B cell (primary cell): Measurements from ENCODE around the gene CFAP251. TPM values are rescaled to one million over a fixed set of nuclear protein-coding genes. Genes with fewer than 3 reads are reported as not detected.
A peak's percentile ranks its signal among the peaks of the same experiment; 100 is the strongest.

Experiments
- ATAC-seq: fragments of 200-7000 bp; cut with Tn5 transposase; one replicate; pipeline ENCODE4 v1.10.0; 2021; ENCODE audit warnings: low read depth, mild to moderate bottlenecking, moderate number of reproducible peaks, moderate library complexity
- CTCF ChIA-PET: fragments of 350-600 bp; sonication (Branson Sonifier 250); formaldehyde crosslinking; loops from one replicate; lab custom pipeline; 2021; ENCODE audit warnings: antibody characterized with exemption, inconsistent platforms; lab: Charles Lee
- POLR2A ChIA-PET: fragments of 350-600 bp; sonication (Branson Sonifier 250); formaldehyde crosslinking; loops from one replicate; lab custom pipeline; 2021; ENCODE audit warnings: antibody characterized with exemption; lab: Charles Lee
- DNase-seq: peaks from one replicate; pipeline ENCODE4 v3.0.0; 2013
- H2AFZ ChIP-seq: 2 replicates; pipeline ENCODE4 v1.6.1; 2012; ENCODE audit warnings: mild to moderate bottlenecking, low read depth, low read length; ENCODE audit not compliant: insufficient read depth, poor library complexity, severe bottlenecking
- H3K27ac ChIP-seq, 2 donors: 1 replicate in 1 of 2; 2 replicates in 1 of 2; pipeline ENCODE4 v1.5.1; 2012 to 2013; ENCODE audit warnings: low read length in 2 of 2, mild to moderate bottlenecking in 2 of 2, moderate library complexity in 1 of 2
- H3K27me3 ChIP-seq, 4 experiments: fragments of 200-600 bp in 1 of 4; sonication (generic) in 1 of 4; replicated peaks in 1 of 4; 1 replicate in 2 of 4; 2 replicates in 2 of 4; pipeline versions ENCODE4 v1.6.1 to v1.7.0; 2013 to 2016; ENCODE audit warnings: low read length in 3 of 4, mild to moderate bottlenecking in 2 of 4, mixed read lengths in 1 of 4, moderate library complexity in 1 of 4; ENCODE audit not compliant: insufficient read depth in 4 of 4, control insufficient read depth in 3 of 4; ENCODE audit errors: control extremely low read depth in 1 of 4
- H3K36me3 ChIP-seq, 2 experiments: replicated peaks in 1 of 2; 1 replicate in 1 of 2; 2 replicates in 1 of 2; pipeline versions ENCODE4 v1.6.1 to v1.7.1; 2013; ENCODE audit warnings: low read length in 1 of 2; ENCODE audit not compliant: insufficient read depth in 2 of 2, control insufficient read depth in 1 of 2; ENCODE audit errors: control extremely low read depth in 1 of 2, extremely low read depth in 1 of 2
- H3K4me1 ChIP-seq, 2 donors: fragments of 200-600 bp in 1 of 2; sonication (generic) in 1 of 2; 1 replicate in 1 of 2; 2 replicates in 1 of 2; pipeline versions ENCODE4 v1.5.1 to v1.6.1; 2013 to 2017; ENCODE audit warnings: low read length in 2 of 2; ENCODE audit not compliant: control insufficient read depth in 2 of 2, insufficient read depth in 2 of 2
- H3K4me2 ChIP-seq: replicated peaks from 2 replicates; pipeline ENCODE3; 2012; ENCODE audit warnings: mild to moderate bottlenecking, low read depth, low read length; ENCODE audit not compliant: poor library complexity, severe bottlenecking
- H3K4me3 ChIP-seq, 5 experiments: fragments of 200-600 bp in 1 of 5; sonication (generic) in 1 of 5; 1 replicate in 3 of 5; 2 replicates in 2 of 5; pipeline versions ENCODE4 v1.5.1 to v1.7.0; 2011 to 2016; ENCODE audit warnings: low read length in 4 of 5, mild to moderate bottlenecking in 4 of 5, low read depth in 2 of 5, control low read depth in 1 of 5, moderate library complexity in 1 of 5; ENCODE audit not compliant: insufficient read depth in 1 of 5; ENCODE audit errors: control extremely low read depth in 1 of 5, extremely low read depth in 1 of 5
- H3K79me2 ChIP-seq: fragments of 200-600 bp; sonication (generic); one replicate; pipeline ENCODE4 v1.6.0; 2016; ENCODE audit warnings: low read length; ENCODE audit not compliant: control insufficient read depth, insufficient read depth
- H3K9ac ChIP-seq: fragments of 200-600 bp; sonication (generic); 2 replicates; pipeline ENCODE4 v1.6.1; 2017; ENCODE audit warnings: mild to moderate bottlenecking, low read length, moderate library complexity
- H3K9me3 ChIP-seq, 3 donors: one replicate each; pipeline versions ENCODE4 v1.6.1 to v1.7.1; 2013; ENCODE audit warnings: low read length in 2 of 3; ENCODE audit not compliant: control insufficient read depth in 2 of 3, insufficient read depth in 1 of 3; ENCODE audit errors: control extremely low read depth in 1 of 3
- H4K20me1 ChIP-seq: 2 replicates; pipeline ENCODE4 v1.6.0; 2012; ENCODE audit warnings: mild to moderate bottlenecking, low read length; ENCODE audit not compliant: insufficient read depth, control insufficient read depth, poor library complexity, severe bottlenecking
- H3K27ac Mint-ChIP-seq: one replicate; pipeline ENCODE4 v1.8.0; 2021; ENCODE audit warnings: mixed read lengths
- H3K27me3 Mint-ChIP-seq: one replicate; pipeline ENCODE4 v1.8.0; 2021; ENCODE audit warnings: mixed read lengths
- H3K4me1 Mint-ChIP-seq: one replicate; pipeline ENCODE4 v1.8.0; 2021; ENCODE audit warnings: mixed read lengths
- H3K4me3 Mint-ChIP-seq: one replicate; pipeline ENCODE4 v1.8.0; 2021; ENCODE audit warnings: mixed read lengths
- H3K9me3 Mint-ChIP-seq: one replicate; pipeline ENCODE4 v1.8.0; 2022; ENCODE audit warnings: mixed read lengths; ENCODE audit not compliant: insufficient read depth
- EZH2 ChIP-seq: IDR thresholded peaks from 2 replicates; pipeline ENCODE4 v1.6.1; 2012; ENCODE audit warnings: borderline replicate concordance, low read depth, mild to moderate bottlenecking, moderate library complexity, low read length; ENCODE audit not compliant: insufficient read depth, poor library complexity, severe bottlenecking
- WGBS: methylation state at CpG from one replicate; pipeline ENCODE4 v1.1.5; 2013; ENCODE audit warnings: missing lambda C conversion rate; ENCODE audit not compliant: insufficient coverage; 5-methylcytosine and 5-hydroxymethylcytosine counted together
- intact Hi-C: fragments of 100-400 bp; cut with micrococcal nuclease; formaldehyde crosslinking; loops from one replicate; pipeline ENCODE4 v1.10.0; 2022
- polyA plus RNA-seq: library from polyadenylated mRNA; depleted of rRNA; stranded (reverse); fragments of >200 nt; gene quantifications from 2 replicates; pipeline ENCODE4 v1.2.3, GENCODE V29; 2012
- total RNA-seq, 2 donors: library from RNA; stranded (reverse); fragments of 120-200 nt in 1 of 2; gene quantifications; 1 replicate in 1 of 2; 2 replicates in 1 of 2; pipeline versions ENCODE4 v1.2.3 to v1.2.4, GENCODE V29; 2013 to 2022
- TF ChIP-seq, protein P1 (sequence below): fragments of 200-600 bp; IDR thresholded peaks from one replicate; pipeline ENCODE4 v1.8.0; 2022; ENCODE audit warnings: antibody characterized with exemption, mild to moderate bottlenecking

Gene CFAP251
- total and polyA plus RNA-seq, 2 donors (not counting 1 experiment from before 2014, with no cell fraction given) = 0.22 to 1.6 TPM

DNA sequence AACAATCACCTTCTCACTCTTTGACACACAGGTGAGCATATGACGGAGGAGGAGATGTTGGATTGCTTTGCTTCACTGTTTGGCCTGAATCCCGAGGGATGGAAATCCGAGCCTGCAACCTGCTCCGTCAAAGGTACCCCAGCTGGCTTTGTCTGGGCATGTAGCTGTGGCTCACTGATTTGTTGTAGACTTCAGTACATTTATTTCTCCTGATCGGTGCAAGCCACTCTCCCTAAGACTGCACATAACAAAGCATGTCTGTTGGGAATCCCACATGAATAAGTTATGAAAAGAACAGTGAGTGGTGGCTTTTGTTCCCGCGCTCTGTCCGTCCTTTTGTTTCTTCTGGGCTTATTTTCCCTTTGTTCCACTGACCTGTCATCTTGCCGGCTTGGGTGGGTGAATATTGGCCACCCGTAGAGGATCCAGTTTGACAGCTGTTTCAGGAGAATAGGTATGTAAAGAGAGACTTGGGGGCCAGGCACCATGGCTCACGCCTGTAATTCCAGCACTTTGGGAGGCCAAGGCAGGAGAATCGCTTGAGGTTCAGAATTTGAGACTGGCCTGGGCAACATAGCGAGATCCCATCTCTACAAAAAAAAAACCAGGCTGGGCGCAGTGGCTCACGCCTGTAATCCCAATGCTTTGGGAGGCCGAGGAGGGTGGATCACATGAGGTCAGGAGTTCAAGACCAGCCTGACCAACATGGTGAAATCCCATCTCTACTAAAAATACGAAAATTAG is 83.2 kb downstream of the CFAP251 start:
- H3K9me3 ChIP-seq = peaks cover 0 to 9% (median 5%) of the 10 kb centered on the region in 3 donors
- Mint-ChIP-seq H3K9me3 (no peaks in the 10 kb centered on the region), H3K4me1 (peaks cover 66% of the 10 kb centered on the region), H3K4me3 (peak overlapping the region; percentile 19), H3K27me3 (no peaks in the 10 kb centered on the region), H3K27ac (peak overlapping the region; percentile 68)
- H3K4me2 ChIP-seq = no peak overlapping the region
- peaks cover 56 to 62% of the 10 kb centered on the region in 2 donors for H3K4me1 ChIP-seq
- intact Hi-C loops = no loop called here
- H4K20me1 ChIP-seq = no peaks in the 10 kb centered on the region
- H3K9ac ChIP-seq = no peak overlapping the region
- 98% methylated on average over 13 of the region's 17 CpGs for WGBS
- ATAC-seq = no peak
- DNase-seq = no peak
- H3K4me3 ChIP-seq = no peak overlapping the region
- H2AFZ ChIP-seq = no peak overlapping the region
- CTCF ChIA-PET = interaction anchor here (0.8 to 1.7 kb wide), 2 partner anchors 25 to 83 kb away, joined by 3 to 8 read pairs; partner anchors contain the start of gene CFAP251
- H3K79me2 ChIP-seq = no peaks in the 10 kb centered on the region
- TF ChIP-seq, protein P1, sequence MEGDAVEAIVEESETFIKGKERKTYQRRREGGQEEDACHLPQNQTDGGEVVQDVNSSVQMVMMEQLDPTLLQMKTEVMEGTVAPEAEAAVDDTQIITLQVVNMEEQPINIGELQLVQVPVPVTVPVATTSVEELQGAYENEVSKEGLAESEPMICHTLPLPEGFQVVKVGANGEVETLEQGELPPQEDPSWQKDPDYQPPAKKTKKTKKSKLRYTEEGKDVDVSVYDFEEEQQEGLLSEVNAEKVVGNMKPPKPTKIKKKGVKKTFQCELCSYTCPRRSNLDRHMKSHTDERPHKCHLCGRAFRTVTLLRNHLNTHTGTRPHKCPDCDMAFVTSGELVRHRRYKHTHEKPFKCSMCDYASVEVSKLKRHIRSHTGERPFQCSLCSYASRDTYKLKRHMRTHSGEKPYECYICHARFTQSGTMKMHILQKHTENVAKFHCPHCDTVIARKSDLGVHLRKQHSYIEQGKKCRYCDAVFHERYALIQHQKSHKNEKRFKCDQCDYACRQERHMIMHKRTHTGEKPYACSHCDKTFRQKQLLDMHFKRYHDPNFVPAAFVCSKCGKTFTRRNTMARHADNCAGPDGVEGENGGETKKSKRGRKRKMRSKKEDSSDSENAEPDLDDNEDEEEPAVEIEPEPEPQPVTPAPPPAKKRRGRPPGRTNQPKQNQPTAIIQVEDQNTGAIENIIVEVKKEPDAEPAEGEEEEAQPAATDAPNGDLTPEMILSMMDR = no peak
- TF ChIP-seq EZH2 = no peak
- no peaks in the 10 kb centered on the region for H3K36me3 ChIP-seq
- no peak overlapping the region for H3K27ac ChIP-seq
- no peaks in the 10 kb centered on the region for H3K27me3 ChIP-seq
- POLR2A ChIA-PET = interaction anchor here (0.5 to 0.7 kb wide), 2 partner anchors 338 to 1204 kb away, joined by 3 to 5 read pairs; no protein-coding TSS in a partner anchor
